Activated CD8-positive, alpha-beta memory T cell treated with anti-CD3 and anti-CD28 coated beads for 24 hours (primary cell): ENCODE measurements around the gene B3GAT1.

Source experiments
- DNase-seq: peaks from one replicate; pipeline ENCODE4 v3.0.0-alpha.2; 2020

B3GAT1 gene

GRCh38 chr11:134409552-134410429 lies 2.3 kb downstream of the B3GAT1 start:
- no peak for DNase-seq

- no peak for DNase-seq
These were observed 4.1 kb downstream of the B3GAT1 start for GRCh38 chr11:134407923-134408322.

DNA sequence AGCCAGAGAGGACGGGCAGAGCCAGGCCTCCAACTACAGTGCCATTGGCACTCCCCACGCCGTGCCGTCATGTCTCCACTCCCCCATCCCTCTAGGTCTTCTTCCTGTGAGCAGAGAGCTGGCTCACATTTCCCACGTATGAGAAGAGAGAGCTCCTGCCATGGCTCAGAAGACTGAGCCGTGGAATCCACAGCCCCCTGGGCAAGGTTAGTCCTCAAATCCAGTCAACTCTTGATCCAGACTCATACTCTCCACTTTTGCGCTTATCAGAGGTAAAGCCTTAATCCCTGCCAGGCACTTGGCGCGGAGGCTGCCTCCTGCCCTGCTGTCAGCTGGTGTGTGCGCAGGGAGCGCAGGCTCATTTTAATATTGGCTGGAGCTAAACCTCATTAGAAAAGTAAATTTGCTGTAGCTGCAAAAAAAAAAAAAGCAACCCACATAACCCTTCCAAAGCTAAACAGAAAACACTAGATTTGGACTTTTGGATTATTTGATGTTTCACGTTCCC lies 4.7 kb downstream of the B3GAT1 start:
- no peak for DNase-seq

- DNase-seq = no peak
These were observed 5.5 kb downstream of the B3GAT1 start for GRCh38 chr11:134406264-134407185.

DNA sequence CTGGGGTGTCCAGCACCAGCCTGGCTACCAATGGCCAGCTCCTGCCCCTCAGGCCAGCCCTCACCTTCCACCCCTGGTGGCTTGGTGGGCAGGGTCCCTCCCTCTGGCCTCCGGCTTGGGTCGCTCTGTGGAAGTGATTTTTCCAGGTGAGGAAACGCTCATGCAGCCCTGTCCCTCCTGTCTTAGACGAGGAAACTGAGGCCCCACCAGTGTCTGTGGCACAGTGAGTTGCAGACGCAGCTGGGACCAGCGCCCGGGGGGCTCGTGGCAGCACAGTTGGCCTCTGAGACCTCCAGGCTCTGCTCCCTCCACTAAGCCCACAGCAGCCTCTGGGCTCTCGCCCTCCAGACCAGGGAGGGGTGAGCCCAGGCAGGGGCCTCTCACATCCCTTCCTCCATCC lies 6.2 kb downstream of the B3GAT1 start:
- no peak for DNase-seq

DNA sequence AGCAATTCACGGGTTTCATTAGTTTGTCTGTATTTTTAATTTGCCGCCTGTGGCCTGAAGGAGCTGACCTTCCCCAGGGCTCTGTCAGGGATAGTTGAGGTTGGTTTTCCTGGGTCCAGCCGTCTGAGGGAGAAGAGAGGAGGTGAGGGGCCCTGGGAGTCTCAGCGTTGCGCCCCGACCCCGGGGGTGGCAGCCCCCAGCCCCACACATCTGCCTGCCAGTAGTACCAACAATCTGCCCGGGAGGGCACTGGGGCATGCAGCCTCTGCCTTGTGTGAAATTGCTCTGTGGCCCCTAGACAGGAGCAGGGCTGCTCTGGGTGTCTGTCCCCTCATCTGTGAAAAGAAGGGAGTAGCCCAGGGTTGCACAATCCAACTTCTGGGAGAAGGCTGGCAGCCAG lies 6.6 kb downstream of the B3GAT1 start:
- DNase-seq = no peak

- DNase-seq = no peak
These were observed 7.3 kb downstream of the B3GAT1 start for GRCh38 chr11:134404575-134405341.

GRCh38 chr11:134402910-134403309 lies 9.1 kb downstream of the B3GAT1 start:
- DNase-seq = no peak

- no peak for DNase-seq
These were observed 9.9 kb downstream of the B3GAT1 start for GRCh38 chr11:134401825-134402809.

GRCh38 chr11:134399996-134400395 lies 12.0 kb downstream of the B3GAT1 start:
- no peak for DNase-seq

- no peak for DNase-seq
These were observed 12.8 kb downstream of the B3GAT1 start for GRCh38 chr11:134399293-134399654.

DNA sequence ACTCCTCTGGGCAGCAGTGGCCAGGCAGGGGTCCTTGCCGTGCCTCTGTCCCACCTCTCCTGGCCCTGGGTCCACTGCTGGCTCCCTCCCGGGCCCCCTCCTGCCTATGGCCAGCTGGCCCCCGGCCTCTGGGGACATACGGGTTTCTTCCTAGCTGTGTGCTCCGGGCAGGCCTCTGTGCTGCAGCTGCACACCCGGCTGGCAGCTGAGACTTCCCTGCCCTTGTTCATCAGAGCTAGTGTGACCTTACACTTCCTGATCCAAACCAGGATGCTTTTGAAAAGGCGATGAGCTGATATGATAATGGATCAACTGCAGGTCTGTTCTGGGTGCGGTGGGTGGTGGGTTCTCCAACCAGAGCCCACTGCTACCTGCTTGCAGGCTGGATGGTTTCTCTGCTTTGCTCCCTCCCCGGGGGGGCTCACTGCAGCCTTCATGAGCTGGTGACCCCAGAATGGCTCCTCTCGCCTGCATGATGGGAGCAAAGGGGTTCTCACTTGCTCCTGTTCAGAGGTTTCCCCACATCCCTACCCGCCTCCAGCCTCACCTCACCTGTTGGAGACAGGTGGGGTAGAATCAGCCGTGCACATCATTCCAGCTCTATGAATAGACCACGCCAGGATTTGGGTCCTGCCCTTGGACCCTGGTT lies 13.3 kb downstream of the B3GAT1 start:
- DNase-seq = no peak

- no peak for DNase-seq
These were observed 14.0 kb downstream of the B3GAT1 start for GRCh38 chr11:134398079-134398444.

- DNase-seq = no peak
These were observed 14.6 kb downstream of the B3GAT1 start for GRCh38 chr11:134397304-134398078.

- DNase-seq = no peak
These were observed 17.0 kb downstream of the B3GAT1 start for GRCh38 chr11:134395002-134395401.

DNA sequence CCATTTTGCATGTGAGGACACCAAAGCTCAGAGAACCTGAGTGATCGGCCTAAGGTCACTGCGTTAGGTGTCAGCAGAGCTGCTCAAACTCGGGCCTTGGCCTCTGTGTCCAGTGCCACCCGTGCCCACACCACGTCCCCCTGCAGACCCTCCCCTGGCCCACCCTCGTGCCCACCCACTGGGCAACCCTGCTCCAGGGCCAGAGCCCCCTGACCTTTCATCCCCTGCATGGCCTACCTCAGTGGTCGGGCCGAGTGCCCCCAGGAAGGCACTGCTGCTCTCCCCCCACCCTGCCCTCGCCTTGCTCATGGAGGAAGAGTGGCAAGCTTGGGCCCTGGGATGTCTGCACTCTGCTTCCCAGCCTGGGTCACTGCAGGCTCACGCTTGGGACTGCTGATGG lies 17.7 kb downstream of the B3GAT1 start:
- DNase-seq = no peak

DNA sequence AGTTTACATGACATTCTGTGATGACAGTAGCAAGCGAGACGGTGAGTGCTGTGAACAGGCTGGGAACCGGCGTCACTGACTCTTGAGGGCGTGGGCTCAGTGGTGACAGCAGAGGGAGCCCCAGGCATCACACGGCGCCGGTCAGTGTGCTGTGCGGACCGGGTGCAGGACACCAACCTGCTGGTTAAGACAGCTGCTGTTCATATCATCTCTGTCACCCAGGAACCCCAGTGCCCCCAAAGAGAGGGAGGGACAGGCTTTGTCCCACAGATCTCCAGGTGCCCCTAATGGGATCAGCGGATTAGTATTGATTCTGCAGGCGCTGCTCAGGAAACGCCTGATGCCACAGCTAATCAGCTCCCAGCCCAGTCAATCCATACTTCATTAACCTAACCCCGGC lies 18.4 kb downstream of the B3GAT1 start:
- DNase-seq = no peak

- no peak for DNase-seq
These were observed 19.0 kb downstream of the B3GAT1 start for GRCh38 chr11:134392953-134393615.

- DNase-seq = no peak
These were observed 20.4 kb downstream of the B3GAT1 start for GRCh38 chr11:134391656-134392055.
